Type B pancreatic cell (in vitro differentiated cells): ENCODE results near the gene POLR3K. TPM values are rescaled to one million over a fixed set of nuclear protein-coding genes. Genes with fewer than 3 reads are reported as not detected.
A peak's percentile ranks its signal among the peaks of the same experiment; 100 is the strongest.
"Not testable (repeated sequence)": the region's sequence is repeated elsewhere in the genome, so short reads cannot be mapped to it uniquely, and the experiment has no call there.

Experiments used
- DNase-seq: peaks from one replicate; pipeline ENCODE4 v3.0.0; 2021; ENCODE audit warnings: mixed read lengths; ENCODE audit not compliant: unreplicated experiment; ENCODE audit errors: extremely low spot score
- H3K27ac Mint-ChIP-seq: 2 replicates; pipeline ENCODE4 v1.8.0; 2021; ENCODE audit warnings: mild to moderate bottlenecking, mixed read lengths
- H3K27me3 Mint-ChIP-seq: 2 replicates; pipeline ENCODE4 v1.8.0; 2021; ENCODE audit warnings: mixed read lengths
- H3K36me3 Mint-ChIP-seq: 2 replicates; pipeline ENCODE4 v1.8.0; 2021; ENCODE audit warnings: mixed read lengths
- H3K4me1 Mint-ChIP-seq: one replicate; pipeline ENCODE4 v1.8.0; 2021; ENCODE audit warnings: mixed read lengths; ENCODE audit not compliant: unreplicated experiment
- H3K4me3 Mint-ChIP-seq: 2 replicates; pipeline ENCODE4 v1.8.0; 2021; ENCODE audit warnings: mild to moderate bottlenecking, mixed read lengths
- H3K9me3 Mint-ChIP-seq: 2 replicates; pipeline ENCODE4 v1.8.0; 2021; ENCODE audit warnings: mixed read lengths
- total RNA-seq: library from RNA; stranded (reverse); gene quantifications from 2 replicates; pipeline ENCODE4 v1.2.1, GENCODE V29; 2021; ENCODE audit warnings: low replicate concordance
- TF ChIP-seq, protein P1 (sequence below): fragments of 200-600 bp; sonication (generic); conservative IDR thresholded peaks from 2 replicates; pipeline ENCODE4 v1.5.0; 2021; ENCODE audit warnings: antibody characterized with exemption, mild to moderate bottlenecking

POLR3K gene
- total RNA-seq, 1 donor from 2014 or later: 17.6 TPM

DNA sequence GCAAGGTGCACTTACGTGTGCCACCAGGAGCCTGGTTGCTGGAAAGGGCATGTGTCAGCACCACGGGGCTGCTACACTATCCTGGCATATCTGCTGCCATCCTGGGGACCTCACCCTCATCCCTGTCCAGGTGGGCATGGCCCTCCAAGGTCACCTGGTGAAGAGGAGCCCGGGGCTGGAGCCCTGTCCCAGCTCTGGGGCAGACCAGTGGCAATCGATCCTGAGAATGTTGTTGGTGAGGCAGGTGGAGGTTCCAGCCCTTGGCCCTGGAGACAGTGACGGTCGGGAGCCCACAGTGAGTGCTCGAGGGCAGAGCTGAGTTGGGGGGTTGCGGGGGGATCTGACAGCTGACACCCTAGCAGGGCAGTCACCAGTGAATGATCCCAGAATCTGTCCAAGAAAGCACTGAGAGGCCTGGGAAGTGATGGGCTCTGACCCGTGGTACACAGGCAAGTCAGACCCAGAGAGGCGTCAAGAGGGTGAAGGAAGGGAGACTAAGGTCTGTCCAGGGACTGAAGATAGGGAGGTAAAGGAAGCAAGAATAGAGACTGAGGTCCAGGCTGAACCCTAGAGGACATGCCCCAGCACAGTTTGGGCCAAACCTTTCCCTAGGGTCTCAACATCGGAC lies 17.6 kb downstream of the POLR3K start:
- Mint-ChIP-seq H3K27ac (no peak overlapping the region), H3K4me3 (no peak overlapping the region), H3K27me3 (no peaks in the 10 kb centered on the region), H3K9me3 (no peaks in the 10 kb centered on the region), H3K36me3 (peaks cover 5% of the 10 kb centered on the region), H3K4me1 (peaks cover 7% of the 10 kb centered on the region)
- peak; percentile 60 for DNase-seq
- TF ChIP-seq, protein P1, sequence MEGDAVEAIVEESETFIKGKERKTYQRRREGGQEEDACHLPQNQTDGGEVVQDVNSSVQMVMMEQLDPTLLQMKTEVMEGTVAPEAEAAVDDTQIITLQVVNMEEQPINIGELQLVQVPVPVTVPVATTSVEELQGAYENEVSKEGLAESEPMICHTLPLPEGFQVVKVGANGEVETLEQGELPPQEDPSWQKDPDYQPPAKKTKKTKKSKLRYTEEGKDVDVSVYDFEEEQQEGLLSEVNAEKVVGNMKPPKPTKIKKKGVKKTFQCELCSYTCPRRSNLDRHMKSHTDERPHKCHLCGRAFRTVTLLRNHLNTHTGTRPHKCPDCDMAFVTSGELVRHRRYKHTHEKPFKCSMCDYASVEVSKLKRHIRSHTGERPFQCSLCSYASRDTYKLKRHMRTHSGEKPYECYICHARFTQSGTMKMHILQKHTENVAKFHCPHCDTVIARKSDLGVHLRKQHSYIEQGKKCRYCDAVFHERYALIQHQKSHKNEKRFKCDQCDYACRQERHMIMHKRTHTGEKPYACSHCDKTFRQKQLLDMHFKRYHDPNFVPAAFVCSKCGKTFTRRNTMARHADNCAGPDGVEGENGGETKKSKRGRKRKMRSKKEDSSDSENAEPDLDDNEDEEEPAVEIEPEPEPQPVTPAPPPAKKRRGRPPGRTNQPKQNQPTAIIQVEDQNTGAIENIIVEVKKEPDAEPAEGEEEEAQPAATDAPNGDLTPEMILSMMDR: no peak

- Mint-ChIP-seq H3K36me3 (peaks cover 5% of the 10 kb centered on the region), H3K4me3 (no peak overlapping the region), H3K4me1 (peaks cover 7% of the 10 kb centered on the region), H3K9me3 (no peaks in the 10 kb centered on the region), H3K27ac (no peak overlapping the region), H3K27me3 (no peaks in the 10 kb centered on the region)
- TF ChIP-seq, protein P1: no peak
- peak; percentile 62 for DNase-seq
Measured at GRCh38 chr16:35011-35677, 18.3 kb downstream of the POLR3K start.

GRCh38 chr16:34648-34987 lies 18.8 kb downstream of the POLR3K start:
- Mint-ChIP-seq H3K4me3 (no peak overlapping the region), H3K27ac (no peak overlapping the region), H3K36me3 (peaks cover 5% of the 10 kb centered on the region), H3K4me1 (peaks cover 7% of the 10 kb centered on the region), H3K27me3 (no peaks in the 10 kb centered on the region), H3K9me3 (no peaks in the 10 kb centered on the region)
- TF ChIP-seq, protein P1: no peak
- DNase-seq: peak; percentile 47

- Mint-ChIP-seq H3K27ac (no peak overlapping the region), H3K27me3 (no peaks in the 10 kb centered on the region), H3K4me3 (no peak overlapping the region)
Measured at GRCh38 chr16:33877-34647, 19.3 kb downstream of the POLR3K start.

GRCh38 chr16:33154-33876 lies 20.1 kb downstream of the POLR3K start:
- H3K36me3 Mint-ChIP-seq, DNase-seq, H3K27me3 Mint-ChIP-seq, H3K4me1 Mint-ChIP-seq, H3K27ac Mint-ChIP-seq, H3K9me3 Mint-ChIP-seq, H3K4me3 Mint-ChIP-seq: not testable (repeated sequence)

More at GRCh38 chr16:33877-34647, 19.3 kb downstream of the POLR3K start:
- Mint-ChIP-seq H3K4me1 (peaks cover 7% of the 10 kb centered on the region), H3K9me3 (no peaks in the 10 kb centered on the region), H3K36me3 (peaks cover 5% of the 10 kb centered on the region)
- TF ChIP-seq, protein P1: no peak
- peak; percentile 64 for DNase-seq

DNA sequence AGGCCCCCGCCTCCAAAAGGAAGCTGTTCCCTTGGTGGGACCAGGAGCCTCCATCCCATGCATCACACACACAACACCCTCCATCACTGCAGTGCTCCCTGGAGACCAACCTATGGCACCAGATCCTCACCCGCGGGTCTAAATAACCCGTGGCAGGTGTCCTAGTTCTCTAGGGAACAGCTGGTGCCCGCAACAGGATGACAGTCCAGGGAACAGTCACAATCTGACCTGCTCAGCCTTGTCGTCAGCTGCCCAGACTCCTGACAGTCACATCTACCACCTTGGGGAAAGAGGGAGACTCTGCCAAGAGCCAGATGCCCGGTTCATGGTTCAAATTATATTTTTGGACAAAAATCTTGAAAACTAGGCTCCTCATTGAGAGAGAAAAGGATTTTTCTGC lies 22.8 kb downstream of the POLR3K start:
- not testable (repeated sequence) for H3K4me1 Mint-ChIP-seq, H3K36me3 Mint-ChIP-seq, H3K9me3 Mint-ChIP-seq, H3K27me3 Mint-ChIP-seq, H3K27ac Mint-ChIP-seq, DNase-seq, H3K4me3 Mint-ChIP-seq

DNA sequence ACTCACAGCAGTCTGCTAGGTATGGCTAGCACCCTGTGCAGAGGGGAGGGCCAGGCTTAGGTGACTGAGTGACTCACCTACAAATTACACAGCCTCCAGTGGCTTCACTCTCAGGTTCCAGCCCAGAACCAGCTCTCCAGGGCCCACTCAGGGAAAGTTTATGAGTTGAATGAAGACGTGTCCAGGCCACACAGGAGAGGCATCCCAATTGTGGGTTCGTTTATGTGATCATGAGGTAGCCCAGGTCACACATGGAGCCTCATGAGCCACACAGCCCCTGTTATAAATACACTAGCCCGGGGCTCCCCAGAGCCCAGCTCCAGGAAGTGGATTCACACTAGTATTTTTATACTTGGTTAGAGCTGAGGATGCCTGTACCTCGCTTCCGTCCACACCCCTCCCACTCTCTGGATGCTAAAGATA lies 27.5 kb downstream of the POLR3K start:
- not testable (repeated sequence) for H3K4me3 Mint-ChIP-seq, H3K9me3 Mint-ChIP-seq, H3K4me1 Mint-ChIP-seq, H3K36me3 Mint-ChIP-seq, H3K27me3 Mint-ChIP-seq, DNase-seq, H3K27ac Mint-ChIP-seq

DNA sequence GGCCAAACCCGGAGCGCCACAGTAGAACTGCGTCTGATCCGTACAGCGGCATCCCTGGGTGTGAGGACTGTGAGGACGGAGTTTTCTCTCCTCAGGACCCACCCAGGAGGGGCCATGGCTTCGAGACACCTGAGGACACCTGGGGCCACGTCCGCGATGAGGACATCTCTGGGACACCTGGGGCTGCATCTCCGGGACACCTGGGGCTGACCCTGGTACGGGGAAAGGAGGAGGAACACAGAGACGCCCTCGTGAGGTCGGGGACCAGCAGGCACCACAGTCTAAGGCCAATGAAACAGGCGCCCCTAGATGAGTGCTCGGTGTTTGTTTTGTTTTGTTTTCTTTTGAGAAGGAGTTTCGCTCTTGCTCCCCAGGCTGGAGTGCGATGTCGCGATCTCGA lies 29.3 kb downstream of the POLR3K start:
- H3K4me1 Mint-ChIP-seq, DNase-seq, H3K36me3 Mint-ChIP-seq, H3K9me3 Mint-ChIP-seq, H3K4me3 Mint-ChIP-seq, H3K27ac Mint-ChIP-seq, H3K27me3 Mint-ChIP-seq: not testable (repeated sequence)

DNA sequence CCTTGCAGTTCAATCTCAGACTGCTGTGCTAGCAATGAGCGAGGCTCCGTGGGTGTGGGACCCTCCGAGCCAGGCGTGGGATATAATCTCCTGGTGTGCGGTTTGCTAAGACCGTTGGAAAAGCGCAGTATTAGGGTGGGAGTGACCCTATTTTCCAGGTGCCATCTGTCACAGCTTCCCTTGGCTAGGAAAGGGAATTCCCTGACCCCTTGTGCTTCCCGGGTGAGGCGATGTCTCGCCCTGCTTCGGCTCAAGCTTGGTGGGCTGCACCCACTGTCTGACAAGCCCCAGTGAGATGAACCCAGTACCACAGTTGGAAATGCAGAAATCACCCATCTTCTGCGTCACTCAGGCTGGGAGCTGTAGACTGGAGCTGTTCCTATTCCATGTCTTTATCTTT lies 32.5 kb downstream of the POLR3K start:
- DNase-seq, H3K27ac Mint-ChIP-seq, H3K4me3 Mint-ChIP-seq, H3K27me3 Mint-ChIP-seq, H3K9me3 Mint-ChIP-seq, H3K4me1 Mint-ChIP-seq, H3K36me3 Mint-ChIP-seq: not testable (repeated sequence)
